Right forelimb (tissue), 1 donor: Measurements from ENCODE around the gene SAMD11.
"Not testable (repeated sequence)": the region's sequence is repeated elsewhere in the genome, so short reads cannot be mapped to it uniquely, and the experiment has no call there.

ENCODE experiments used
- DNase-seq: peaks from one replicate; pipeline ENCODE4 v3.0.0-alpha.2; 2018

Gene SAMD11

DNA sequence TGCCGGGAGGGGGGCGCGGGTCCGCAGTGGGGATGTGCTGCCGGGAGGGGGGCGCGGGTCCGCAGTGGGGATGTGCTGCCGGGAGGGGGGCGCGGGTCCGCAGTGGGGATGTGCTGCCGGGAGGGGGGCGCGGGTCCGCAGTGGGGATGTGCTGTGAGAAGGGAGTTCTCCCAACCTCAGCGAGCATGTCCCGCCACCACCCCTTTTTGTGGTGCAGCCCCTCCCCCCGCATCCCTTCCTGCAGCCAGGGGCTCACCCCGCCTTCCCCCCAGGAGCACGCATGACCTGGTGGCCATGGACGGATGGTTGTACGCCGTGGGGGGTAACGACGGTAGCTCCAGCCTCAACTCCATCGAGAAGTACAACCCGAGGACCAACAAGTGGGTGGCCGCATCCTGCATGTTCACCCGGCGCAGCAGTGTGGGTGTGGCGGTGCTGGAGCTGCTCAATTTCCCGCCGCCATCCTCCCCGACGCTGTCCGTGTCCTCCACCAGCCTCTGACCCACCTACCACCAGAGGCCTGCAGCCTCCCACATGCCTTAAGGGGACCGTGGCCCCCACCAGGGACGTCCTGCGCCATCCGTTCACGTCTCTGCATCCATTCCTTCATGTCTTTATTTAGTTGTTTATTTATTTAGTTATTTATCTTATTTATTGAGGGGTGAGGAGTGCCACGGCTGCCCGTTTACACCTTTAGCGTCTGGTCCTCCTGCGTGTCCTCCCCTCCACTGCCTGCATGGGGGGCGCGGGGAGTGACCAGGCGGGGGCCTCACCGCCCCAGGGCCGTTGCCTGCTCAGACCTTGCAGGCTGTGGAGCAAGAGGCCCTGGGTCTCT, 41.2 kb downstream of the SAMD11 start:
- no peak for DNase-seq

- DNase-seq: no peak
Observed at GRCh38 chr1:965526-966134, 41.9 kb downstream of the SAMD11 start.

- DNase-seq: no peak
Observed at GRCh38 chr1:966135-966703, 42.5 kb downstream of the SAMD11 start, which contains the start of gene PLEKHN1. TSS of gene PLEKHN1 (plus strand) at chr1:966482. CDS start at chr1:966532, 50 bp downstream.

GRCh38 chr1:966704-967300, 43.1 kb downstream of the SAMD11 start:
- no peak for DNase-seq

DNA sequence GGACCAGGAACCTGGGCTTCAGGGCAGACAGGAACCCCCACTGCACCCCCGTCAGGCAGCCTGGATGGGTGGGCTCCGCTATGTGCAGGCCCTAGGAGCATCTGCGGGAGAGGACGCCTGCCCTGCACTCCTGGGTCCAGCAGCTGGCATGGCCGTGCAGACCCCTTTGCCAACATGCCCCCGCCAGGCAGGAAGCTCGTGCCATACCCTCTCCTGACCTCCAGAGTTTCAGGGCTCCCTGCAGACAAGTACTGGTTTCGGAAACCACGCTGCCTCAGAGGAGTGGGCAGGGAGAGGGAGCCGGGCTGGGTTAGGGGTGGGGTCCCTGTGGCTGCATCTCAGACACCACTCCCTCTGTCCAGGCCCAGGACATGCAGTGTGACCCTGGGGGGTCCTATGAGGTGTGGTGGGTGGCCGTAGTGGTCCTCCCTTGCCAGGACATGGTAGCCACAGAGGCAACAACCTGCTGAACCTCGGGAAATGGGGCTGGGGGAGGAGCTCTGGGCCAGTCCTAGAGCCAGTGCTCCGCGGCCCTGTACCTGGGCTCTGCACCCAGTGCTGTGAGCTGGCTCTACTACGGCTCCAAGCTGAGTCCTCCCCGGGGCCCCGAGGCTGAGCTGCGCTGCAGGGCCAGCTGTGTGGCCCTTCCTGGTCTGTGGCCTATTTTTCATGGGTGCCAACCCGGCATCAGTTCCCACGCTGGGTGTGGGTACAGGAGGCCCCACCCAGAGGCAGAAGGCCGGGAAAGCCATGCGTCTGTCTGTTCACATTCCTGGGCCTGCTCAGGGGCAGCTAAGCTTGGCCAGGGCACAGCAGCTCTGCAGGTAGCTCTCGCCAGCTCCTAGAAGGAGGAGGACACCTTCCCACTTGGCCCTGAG, 44.0 kb downstream of the SAMD11 start:
- no peak for DNase-seq

DNA sequence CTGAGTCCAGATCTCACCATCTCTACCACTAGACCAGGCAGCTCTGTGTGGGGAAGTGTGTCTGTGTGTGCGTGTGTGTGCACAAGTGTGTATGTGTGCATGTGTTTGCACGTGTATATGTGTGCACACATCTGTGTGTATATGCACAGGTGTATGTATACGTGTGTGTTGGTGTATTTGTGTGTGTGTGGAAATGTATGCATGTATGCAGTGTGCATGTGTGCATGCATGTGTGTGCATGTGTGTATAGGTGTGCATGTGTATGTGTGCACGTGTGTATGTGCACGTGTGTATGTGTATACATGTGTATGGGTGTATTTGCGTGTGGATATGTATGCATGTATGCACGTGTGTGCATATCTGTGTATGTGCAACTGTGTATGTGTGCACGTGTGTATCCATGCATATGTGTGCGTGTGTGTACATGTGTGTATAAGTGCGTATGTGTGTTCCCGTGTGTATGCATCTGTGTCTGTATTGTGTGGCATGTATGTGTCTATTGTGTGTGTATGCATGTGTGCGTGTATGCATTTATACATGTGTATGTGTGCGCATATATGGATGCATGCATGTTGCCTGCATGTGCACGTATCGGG, 45.6 kb downstream of the SAMD11 start:
- no peak for DNase-seq

DNA sequence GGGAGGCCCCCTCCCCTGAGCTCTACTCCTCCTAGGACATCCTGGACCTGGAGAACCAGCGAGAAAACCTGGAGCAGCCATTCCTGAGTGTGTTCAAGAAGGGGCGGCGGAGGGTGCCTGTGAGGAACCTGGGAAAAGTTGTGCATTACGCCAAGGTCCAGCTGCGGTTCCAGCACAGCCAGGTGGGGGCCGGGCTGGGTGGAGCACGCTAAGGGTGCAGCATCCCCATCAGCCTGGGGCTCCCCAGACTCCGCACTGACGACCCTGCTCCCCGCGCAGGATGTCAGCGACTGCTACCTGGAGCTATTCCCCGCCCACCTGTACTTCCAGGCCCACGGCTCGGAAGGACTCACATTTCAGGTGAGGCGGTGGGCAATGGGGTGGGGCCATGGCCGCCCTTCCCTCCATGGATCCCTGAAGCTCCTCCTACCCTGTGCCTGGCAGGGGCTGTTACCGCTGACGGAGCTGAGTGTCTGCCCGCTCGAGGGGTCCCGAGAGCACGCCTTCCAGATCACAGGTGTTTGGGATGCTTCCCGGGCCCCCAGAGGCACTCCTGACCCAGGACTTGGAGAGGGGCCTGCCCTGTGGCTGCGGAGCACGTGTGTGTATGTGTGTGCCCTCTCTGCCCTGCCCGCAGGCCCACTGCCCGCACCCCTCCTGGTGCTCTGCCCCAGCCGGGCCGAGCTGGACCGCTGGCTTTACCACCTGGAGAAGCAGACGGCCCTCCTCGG, 46.7 kb downstream of the SAMD11 start:
- no peak for DNase-seq

- DNase-seq: no peak
Observed at GRCh38 chr1:970973-971730, 47.4 kb downstream of the SAMD11 start.

DNA sequence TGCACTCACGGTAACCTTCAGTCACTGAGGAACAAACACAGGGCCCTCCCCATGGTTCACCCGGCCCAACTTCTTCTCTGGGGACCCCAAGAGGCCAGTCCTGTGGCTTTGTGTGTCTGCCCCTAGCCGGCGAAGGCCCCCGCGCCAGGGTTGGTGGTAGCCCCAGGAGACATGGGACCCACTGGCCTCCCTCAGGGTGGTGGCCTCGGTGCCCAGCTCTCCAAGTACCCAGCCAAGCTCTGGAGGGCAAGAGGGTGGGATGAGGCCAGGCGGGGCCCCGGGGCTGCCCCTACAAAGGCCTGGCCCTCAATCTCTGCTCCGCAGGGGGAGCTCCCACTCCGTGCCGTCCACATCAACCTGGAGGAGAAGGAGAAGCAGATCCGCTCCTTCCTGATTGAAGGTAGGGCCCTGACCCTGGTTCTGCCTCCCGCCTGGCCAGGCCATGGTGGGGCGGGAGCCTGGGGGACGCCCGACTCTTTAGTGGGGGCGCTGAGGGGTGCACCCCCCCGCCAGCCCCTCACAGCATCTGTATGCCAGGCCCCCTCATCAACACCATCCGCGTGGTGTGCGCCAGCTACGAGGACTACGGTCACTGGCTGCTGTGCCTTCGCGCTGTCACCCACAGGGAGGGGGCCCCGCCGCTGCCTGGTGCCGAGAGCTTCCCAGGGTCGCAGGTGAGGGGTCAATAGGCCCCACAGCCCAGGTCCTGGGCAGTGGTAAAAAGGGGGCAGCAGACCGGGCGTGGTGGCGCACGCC, 48.2 kb downstream of the SAMD11 start:
- DNase-seq: no peak

- DNase-seq: no peak
Observed at GRCh38 chr1:972726-973458, 49.2 kb downstream of the SAMD11 start.

GRCh38 chr1:973459-974292, 50.0 kb downstream of the SAMD11 start:
- no peak for DNase-seq

- no peak for DNase-seq
Observed at GRCh38 chr1:974293-974640, 50.5 kb downstream of the SAMD11 start.

GRCh38 chr1:974687-975328, 51.1 kb downstream of the SAMD11 start:
- DNase-seq: no peak

- no peak for DNase-seq
Observed at GRCh38 chr1:975365-975764, 51.6 kb downstream of the SAMD11 start.

- DNase-seq: peak; percentile 73
Observed at GRCh38 chr1:975896-976683, 52.4 kb downstream of the SAMD11 start.

- DNase-seq: not testable (repeated sequence)
Observed at GRCh38 chr1:976791-977190, 53.1 kb downstream of the SAMD11 start.
